GM18868 (cell line): ENCODE data around the gene ANXA7.
A peak's percentile ranks its signal among the peaks of the same experiment; 100 is the strongest.
"Not testable (repeated sequence)": the region's sequence is repeated elsewhere in the genome, so short reads cannot be mapped to it uniquely, and the experiment has no call there.

Experiments used
- ATAC-seq: cut with Tn5 transposase; IDR thresholded peaks from one replicate; pipeline ENCODE4 v1.9.1; 2021; ENCODE audit warnings: mild to moderate bottlenecking, moderate library complexity; ENCODE audit not compliant: unreplicated experiment

The ANXA7 gene

GRCh38 chr10:73408978-73409521, 4.8 kb downstream of the ANXA7 start:
- no peak for ATAC-seq

GRCh38 chr10:73408061-73408460, 5.8 kb downstream of the ANXA7 start:
- no peak for ATAC-seq

- ATAC-seq, result no peak
Measured at GRCh38 chr10:73407495-73407894, 6.4 kb downstream of the ANXA7 start.

GRCh38 chr10:73406846-73407245, 7.0 kb downstream of the ANXA7 start:
- ATAC-seq, result no peak

GRCh38 chr10:73405556-73405955, 8.3 kb downstream of the ANXA7 start:
- ATAC-seq, result no peak

- no peak for ATAC-seq
Measured at GRCh38 chr10:73404690-73405089, 9.2 kb downstream of the ANXA7 start.

GRCh38 chr10:73401636-73402035, 12.2 kb downstream of the ANXA7 start:
- ATAC-seq, result no peak

- ATAC-seq, result no peak
Measured at GRCh38 chr10:73399063-73399462, 14.8 kb downstream of the ANXA7 start.

- ATAC-seq, result no peak
Measured at GRCh38 chr10:73398024-73398423, 15.8 kb downstream of the ANXA7 start.

- not testable (repeated sequence) for ATAC-seq
Measured at GRCh38 chr10:73394325-73394724, 19.5 kb downstream of the ANXA7 start.

- no peak for ATAC-seq
Measured at GRCh38 chr10:73388228-73388627, 25.6 kb downstream of the ANXA7 start.

- ATAC-seq, result no peak
Measured at GRCh38 chr10:73386583-73386982, 27.3 kb downstream of the ANXA7 start.

GRCh38 chr10:73379064-73379748, 34.7 kb downstream of the ANXA7 start:
- ATAC-seq, result peak; percentile 67

GRCh38 chr10:73376679-73377078, 37.2 kb downstream of the ANXA7 start:
- ATAC-seq, result no peak

GRCh38 chr10:73368238-73368637, 45.6 kb downstream of the ANXA7 start:
- no peak for ATAC-seq

GRCh38 chr10:73366381-73367298, 47.2 kb downstream of the ANXA7 start:
- ATAC-seq, result no peak

- ATAC-seq, result no peak
Measured at GRCh38 chr10:73364964-73365363, 48.9 kb downstream of the ANXA7 start.

- ATAC-seq, result no peak
Measured at GRCh38 chr10:73359492-73359891, 54.4 kb downstream of the ANXA7 start.

GRCh38 chr10:73358331-73359279, 55.3 kb downstream of the ANXA7 start, which contains the start of gene CFAP70:
TSS of gene CFAP70 (minus strand) at chr10:73358864. CDS start at chr10:73354796, 4,068 bp downstream.
- peak; percentile 89 for ATAC-seq

GRCh38 chr10:73357821-73358220, 56.0 kb downstream of the ANXA7 start:
- ATAC-seq, result no peak

- ATAC-seq, result no peak
Measured at GRCh38 chr10:73357166-73357565, 56.7 kb downstream of the ANXA7 start.
